ENCODE results near the gene TEDDM1. TPM values are rescaled to one million over a fixed set of nuclear protein-coding genes. Genes with fewer than 3 reads are reported as not detected.

Gene TEDDM1
- polyA plus RNA-seq, 1 experiment, result not detected

DNA sequence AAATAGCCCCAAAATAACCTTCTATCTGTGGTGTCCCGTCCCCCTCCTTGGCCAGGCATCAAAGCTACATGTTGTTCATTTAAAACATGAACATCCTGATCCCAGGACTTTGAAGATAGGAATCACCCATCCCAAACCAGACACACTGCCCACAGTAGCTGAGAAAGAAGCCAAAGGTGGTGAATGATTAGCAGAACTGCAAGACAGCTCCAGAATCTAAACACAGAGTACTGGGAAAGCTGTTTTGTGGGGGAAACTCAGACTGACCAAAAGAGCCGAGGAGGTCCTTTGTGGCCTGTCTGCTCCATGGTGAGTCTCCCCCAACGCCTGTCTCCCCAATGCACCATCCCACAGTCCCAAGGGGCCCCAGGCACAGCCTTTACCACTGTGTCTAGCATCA, 7.3 kb upstream of the TEDDM1 start:
- Histone ChIP-seq H3K4me3 (ENCODE audit: low read depth, low read length) (no peak overlapping the region), H3K27me3 (ENCODE audit: control insufficient read depth, insufficient read depth, low read length) (peaks cover 3% of the 10 kb centered on the region; the same call in 1 of the 2 replicates), H3K36me3 (ENCODE audit: control insufficient read depth, insufficient read depth, low read length) (no peaks in the 10 kb centered on the region)
- DNase-seq (ENCODE audit: low read depth), result no peak
- POLR2A ChIA-PET, result no interaction called here
- CTCF ChIA-PET, result interaction anchor here (0.7 to 2.7 kb wide), 5 partner anchors 15 to 323 kb away, joined by 3 to 8 read pairs (median 3); no protein-coding TSS in a partner anchor
- TF ChIP-seq, protein P1, sequence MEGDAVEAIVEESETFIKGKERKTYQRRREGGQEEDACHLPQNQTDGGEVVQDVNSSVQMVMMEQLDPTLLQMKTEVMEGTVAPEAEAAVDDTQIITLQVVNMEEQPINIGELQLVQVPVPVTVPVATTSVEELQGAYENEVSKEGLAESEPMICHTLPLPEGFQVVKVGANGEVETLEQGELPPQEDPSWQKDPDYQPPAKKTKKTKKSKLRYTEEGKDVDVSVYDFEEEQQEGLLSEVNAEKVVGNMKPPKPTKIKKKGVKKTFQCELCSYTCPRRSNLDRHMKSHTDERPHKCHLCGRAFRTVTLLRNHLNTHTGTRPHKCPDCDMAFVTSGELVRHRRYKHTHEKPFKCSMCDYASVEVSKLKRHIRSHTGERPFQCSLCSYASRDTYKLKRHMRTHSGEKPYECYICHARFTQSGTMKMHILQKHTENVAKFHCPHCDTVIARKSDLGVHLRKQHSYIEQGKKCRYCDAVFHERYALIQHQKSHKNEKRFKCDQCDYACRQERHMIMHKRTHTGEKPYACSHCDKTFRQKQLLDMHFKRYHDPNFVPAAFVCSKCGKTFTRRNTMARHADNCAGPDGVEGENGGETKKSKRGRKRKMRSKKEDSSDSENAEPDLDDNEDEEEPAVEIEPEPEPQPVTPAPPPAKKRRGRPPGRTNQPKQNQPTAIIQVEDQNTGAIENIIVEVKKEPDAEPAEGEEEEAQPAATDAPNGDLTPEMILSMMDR (IDR thresholded peaks at IDR 0.05; ENCODE audit: insufficient read depth, low read depth, low read length), result no peak

DNA sequence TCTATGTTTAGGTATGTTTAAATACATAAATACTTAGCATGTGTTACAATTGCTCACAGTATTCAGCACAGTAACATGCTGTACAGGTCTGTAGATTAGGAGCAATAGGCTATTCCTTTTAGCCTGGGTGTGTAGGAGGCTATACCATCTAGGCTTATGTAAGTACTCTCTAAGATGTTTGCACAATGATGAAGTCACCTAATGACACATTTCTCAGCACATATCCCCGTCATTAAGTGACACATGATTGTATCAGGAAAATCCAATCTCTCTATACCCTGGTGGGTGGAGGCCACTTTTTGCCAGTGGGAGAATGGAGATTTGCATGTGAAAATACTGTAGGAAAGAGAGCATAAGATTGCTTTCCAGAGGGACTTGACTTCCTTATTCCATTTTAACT, 5.5 kb upstream of the TEDDM1 start:
- CTCF ChIA-PET, result interaction anchor here (0.7 to 1.3 kb wide), 2 partner anchors 12 to 326 kb away, joined by 3 read pairs; no protein-coding TSS in a partner anchor
- no peak overlapping the region for H3K4me3 ChIP-seq (ENCODE audit: low read depth, low read length)
- TF ChIP-seq, protein P1 (IDR thresholded peaks at IDR 0.05; ENCODE audit: insufficient read depth, low read depth, low read length), result no peak
- DNase-seq (ENCODE audit: low read depth), result no peak
- POLR2A ChIA-PET, result no interaction called here
- peaks cover 3% of the 10 kb centered on the region; the same call in 1 of the 2 replicates for H3K27me3 ChIP-seq (ENCODE audit: control insufficient read depth, insufficient read depth, low read length)
- H3K36me3 ChIP-seq (ENCODE audit: control insufficient read depth, insufficient read depth, low read length), result no peaks in the 10 kb centered on the region

GRCh38 chr1:182405578-182405977, 5.1 kb upstream of the TEDDM1 start:
- ChIA-PET POLR2A (no interaction called here), CTCF (interaction anchor here (0.7 to 1.3 kb wide), 4 partner anchors 9 to 320 kb away, joined by 3 to 4 read pairs (median 3); no protein-coding TSS in a partner anchor)
- TF ChIP-seq, protein P1 (IDR thresholded peaks at IDR 0.05; ENCODE audit: insufficient read depth, low read depth, low read length), result no peak
- no peak for DNase-seq (ENCODE audit: low read depth)
- Histone ChIP-seq H3K36me3 (ENCODE audit: control insufficient read depth, insufficient read depth, low read length) (no peaks in the 10 kb centered on the region), H3K4me3 (ENCODE audit: low read depth, low read length) (no peak overlapping the region), H3K27me3 (ENCODE audit: control insufficient read depth, insufficient read depth, low read length) (peaks cover 3% of the 10 kb centered on the region; the same call in 1 of the 2 replicates)

GRCh38 chr1:182404781-182405180, 4.3 kb upstream of the TEDDM1 start:
- H3K4me3 ChIP-seq (ENCODE audit: low read depth, low read length), result no peak overlapping the region
- H3K36me3 ChIP-seq (ENCODE audit: control insufficient read depth, insufficient read depth, low read length), result no peaks in the 10 kb centered on the region
- DNase-seq (ENCODE audit: low read depth), result no peak
- ChIA-PET CTCF (interaction anchor here (0.8 to 1.3 kb wide), 4 partner anchors 9 to 320 kb away, joined by 3 to 4 read pairs (median 3); no protein-coding TSS in a partner anchor), POLR2A (no interaction called here)
- TF ChIP-seq, protein P1 (IDR thresholded peaks at IDR 0.05; ENCODE audit: insufficient read depth, low read depth, low read length), result no peak
- H3K27me3 ChIP-seq (ENCODE audit: control insufficient read depth, insufficient read depth, low read length), result peaks cover 3% of the 10 kb centered on the region; the same call in 1 of the 2 replicates

GRCh38 chr1:182397653-182398393, 2.6 kb downstream of the TEDDM1 start:
- TF ChIP-seq, protein P1 (IDR thresholded peaks at IDR 0.05; ENCODE audit: insufficient read depth, low read depth, low read length), result no peak
- H3K4me3 ChIP-seq (ENCODE audit: low read depth, low read length), result no peak overlapping the region
- no peak for DNase-seq (ENCODE audit: low read depth)
- H3K36me3 ChIP-seq (ENCODE audit: control insufficient read depth, insufficient read depth, low read length), result no peaks in the 10 kb centered on the region
- POLR2A ChIA-PET, result no interaction called here
- CTCF ChIA-PET, result interaction anchor here (0.8 to 12.0 kb wide), 10 partner anchors 21 to 385 kb away, joined by 3 to 291 read pairs (median 4); no protein-coding TSS in a partner anchor
- H3K27me3 ChIP-seq (ENCODE audit: control insufficient read depth, insufficient read depth, low read length), result no peaks in the 10 kb centered on the region
